BLaER1 (cell line): ENCODE data around the gene GJA3.

Experiments used
- H3K27ac ChIP-seq: shearing (Covaris generic); formaldehyde crosslinking; 2 replicates; pipeline ENCODE4 v1.8.1; 2022
- H3K27me3 ChIP-seq: shearing (Covaris generic); formaldehyde crosslinking; 2 replicates; pipeline ENCODE4 v1.8.1; 2022
- H3K36me3 ChIP-seq: shearing (Covaris generic); formaldehyde crosslinking; 2 replicates; pipeline ENCODE4 v1.8.1; 2022
- H3K4me1 ChIP-seq: shearing (Covaris generic); formaldehyde crosslinking; 2 replicates; pipeline ENCODE4 v1.8.1; 2022
- H3K4me2 ChIP-seq: shearing (Covaris generic); formaldehyde crosslinking; 2 replicates; pipeline ENCODE4 v1.8.1; 2022
- H3K4me3 ChIP-seq: shearing (Covaris generic); formaldehyde crosslinking; 2 replicates; pipeline ENCODE4 v1.8.1; 2022
- H3K9ac ChIP-seq: shearing (Covaris generic); formaldehyde crosslinking; 2 replicates; pipeline ENCODE4 v1.8.1; 2022
- H3K9me3 ChIP-seq: shearing (Covaris generic); formaldehyde crosslinking; 2 replicates; pipeline ENCODE4 v1.8.1; 2022
- H4K20me1 ChIP-seq: shearing (Covaris generic); formaldehyde crosslinking; 2 replicates; pipeline ENCODE4 v1.8.1; 2022
- Cebpa-rat ChIP-seq: shearing (Covaris generic); IDR thresholded peaks from 2 replicates; pipeline ENCODE4 v1.8.1; 2022

Gene GJA3

GRCh38 chr13:20182231-20182846 lies 21.5 kb upstream of the GJA3 start:
- Histone ChIP-seq H3K36me3 (no peaks in the 10 kb centered on the region), H3K27ac (no peak overlapping the region), H3K27me3 (peaks cover 14% of the 10 kb centered on the region), H3K4me2 (no peak overlapping the region), H3K9me3 (no peaks in the 10 kb centered on the region), H3K4me1 (no peaks in the 10 kb centered on the region), H3K4me3 (no peak overlapping the region), H4K20me1 (no peaks in the 10 kb centered on the region), H3K9ac (no peak overlapping the region)
- no peak for TF ChIP-seq Cebpa-rat

DNA sequence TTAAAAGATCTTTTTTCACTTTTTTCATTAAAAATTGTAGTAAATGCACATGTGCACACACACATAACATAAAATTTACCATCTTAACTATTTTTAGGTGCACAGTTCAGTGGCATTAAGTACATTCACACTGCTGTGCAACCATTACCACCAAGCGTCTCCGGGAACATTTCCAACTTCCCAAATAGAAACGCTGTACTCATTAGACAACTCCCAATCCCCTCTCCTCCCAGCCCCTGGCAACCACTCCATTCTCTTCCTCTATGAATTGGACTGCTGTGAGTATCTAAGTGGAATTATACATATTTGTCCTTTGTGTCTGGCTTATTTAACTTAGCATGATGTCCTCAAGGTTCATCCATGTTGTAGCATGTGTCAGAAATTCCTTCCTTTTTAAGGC lies 20.3 kb upstream of the GJA3 start:
- Histone ChIP-seq H3K36me3 (no peaks in the 10 kb centered on the region), H3K4me1 (no peaks in the 10 kb centered on the region), H3K9me3 (no peaks in the 10 kb centered on the region), H3K4me3 (no peak overlapping the region), H4K20me1 (no peaks in the 10 kb centered on the region), H3K9ac (no peak overlapping the region), H3K4me2 (no peak overlapping the region), H3K27me3 (peaks cover 25% of the 10 kb centered on the region), H3K27ac (no peak overlapping the region)
- TF ChIP-seq Cebpa-rat, result no peak

GRCh38 chr13:20178156-20178555 lies 17.3 kb upstream of the GJA3 start:
- TF ChIP-seq Cebpa-rat, result no peak
- Histone ChIP-seq H3K9me3 (no peaks in the 10 kb centered on the region), H3K4me3 (no peak overlapping the region), H3K4me1 (peaks cover 14% of the 10 kb centered on the region), H4K20me1 (no peaks in the 10 kb centered on the region), H3K27me3 (peaks cover 52% of the 10 kb centered on the region), H3K27ac (no peak overlapping the region), H3K36me3 (no peaks in the 10 kb centered on the region), H3K9ac (no peak overlapping the region), H3K4me2 (no peak overlapping the region)

- Histone ChIP-seq H3K27ac (no peak overlapping the region), H3K9ac (no peak overlapping the region), H3K36me3 (no peaks in the 10 kb centered on the region), H3K9me3 (no peaks in the 10 kb centered on the region), H3K4me3 (no peak overlapping the region), H3K4me2 (no peak overlapping the region), H3K27me3 (peaks cover 52% of the 10 kb centered on the region), H3K4me1 (peaks cover 21% of the 10 kb centered on the region), H4K20me1 (no peaks in the 10 kb centered on the region)
- TF ChIP-seq Cebpa-rat, result no peak
Observed at GRCh38 chr13:20177049-20177831, 16.4 kb upstream of the GJA3 start.

DNA sequence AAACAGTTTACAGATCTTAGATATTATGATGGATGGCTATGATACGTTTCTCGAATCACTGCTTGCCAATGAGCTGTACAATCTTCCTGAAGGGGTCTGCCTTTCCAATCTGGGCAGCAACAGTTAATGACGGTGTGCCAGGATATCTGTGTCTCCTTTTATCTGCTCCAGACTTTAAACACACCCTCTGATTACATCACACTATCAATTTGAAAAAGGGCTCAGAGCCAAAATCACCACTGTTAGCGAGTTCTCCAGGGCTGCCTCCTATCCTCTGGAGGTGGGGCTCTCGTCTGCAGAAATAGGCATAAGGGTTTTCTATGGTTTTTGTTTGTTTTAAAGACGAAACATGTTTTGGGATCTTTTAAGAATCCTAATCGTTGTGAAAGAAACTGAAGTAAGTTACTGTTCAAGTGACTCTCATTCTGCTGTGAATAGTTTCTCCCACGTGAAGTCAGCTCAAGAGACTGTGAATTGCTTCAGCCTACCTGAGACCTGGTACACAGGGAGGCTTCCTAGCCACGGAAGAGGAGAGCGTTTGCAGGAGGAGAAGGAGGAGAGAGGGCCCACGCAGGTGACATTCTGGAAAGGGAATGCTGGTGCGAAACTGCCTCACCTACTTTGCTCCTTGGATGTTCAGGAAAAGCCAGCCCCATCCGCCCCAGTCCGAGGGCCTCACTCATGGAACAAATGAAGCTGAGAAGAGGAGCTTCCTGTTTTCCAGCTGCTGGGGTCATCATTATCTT lies 15.2 kb upstream of the GJA3 start:
- H3K4me2 ChIP-seq, result no peak overlapping the region
- H3K4me3 ChIP-seq, result no peak overlapping the region
- H3K27me3 ChIP-seq, result peaks cover 52% of the 10 kb centered on the region
- no peaks in the 10 kb centered on the region for H4K20me1 ChIP-seq
- no peaks in the 10 kb centered on the region for H3K9me3 ChIP-seq
- no peaks in the 10 kb centered on the region for H3K36me3 ChIP-seq
- peaks cover 21% of the 10 kb centered on the region for H3K4me1 ChIP-seq
- H3K27ac ChIP-seq, result no peak overlapping the region
- TF ChIP-seq Cebpa-rat, result no peak
- H3K9ac ChIP-seq, result no peak overlapping the region

DNA sequence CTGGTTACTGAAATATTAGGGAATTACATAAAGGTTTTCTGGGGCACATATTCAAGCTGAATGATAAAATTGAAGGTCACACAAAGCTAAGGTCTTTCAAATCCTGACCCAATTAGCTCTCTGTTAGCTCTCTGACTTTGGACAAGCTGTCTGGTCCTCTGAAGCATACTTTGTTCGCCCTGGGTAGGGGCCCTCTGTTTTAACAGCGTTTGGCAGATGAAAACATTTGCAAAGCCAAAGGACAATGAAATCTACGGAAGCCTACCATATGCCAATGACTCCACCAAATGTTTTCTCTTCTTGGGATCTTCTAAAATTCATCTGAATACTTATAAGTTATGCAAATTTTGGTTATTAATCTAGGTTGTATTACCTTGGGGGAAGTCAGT lies 14.5 kb upstream of the GJA3 start:
- no peak overlapping the region for H3K4me2 ChIP-seq
- H3K9ac ChIP-seq, result no peak overlapping the region

GRCh38 chr13:20174656-20175405 lies 14.0 kb upstream of the GJA3 start:
- H3K27ac ChIP-seq, result no peak overlapping the region
- no peak for TF ChIP-seq Cebpa-rat
- no peaks in the 10 kb centered on the region for H3K9me3 ChIP-seq
- H3K4me3 ChIP-seq, result no peak overlapping the region
- peaks cover 21% of the 10 kb centered on the region for H3K4me1 ChIP-seq
- no peak overlapping the region for H3K9ac ChIP-seq
- H3K4me2 ChIP-seq, result peak overlapping the region; percentile 13
- no peaks in the 10 kb centered on the region for H3K36me3 ChIP-seq
- H3K27me3 ChIP-seq, result peaks cover 52% of the 10 kb centered on the region
- no peaks in the 10 kb centered on the region for H4K20me1 ChIP-seq

More for the DNA sequence above, 14.5 kb upstream of the GJA3 start:
- Histone ChIP-seq H3K4me1 (peaks cover 21% of the 10 kb centered on the region), H4K20me1 (no peaks in the 10 kb centered on the region), H3K36me3 (no peaks in the 10 kb centered on the region), H3K27me3 (peaks cover 52% of the 10 kb centered on the region), H3K9me3 (no peaks in the 10 kb centered on the region), H3K27ac (no peak overlapping the region), H3K4me3 (no peak overlapping the region)
- no peak for TF ChIP-seq Cebpa-rat

GRCh38 chr13:20173116-20173746 lies 12.4 kb upstream of the GJA3 start:
- no peaks in the 10 kb centered on the region for H3K36me3 ChIP-seq
- no peaks in the 10 kb centered on the region for H3K9me3 ChIP-seq
- peaks cover 21% of the 10 kb centered on the region for H3K4me1 ChIP-seq
- no peak for TF ChIP-seq Cebpa-rat
- no peak overlapping the region for H3K9ac ChIP-seq
- H3K4me2 ChIP-seq, result peak overlapping the region; percentile 21
- no peak overlapping the region for H3K27ac ChIP-seq
- peaks cover 51% of the 10 kb centered on the region for H3K27me3 ChIP-seq
- no peak overlapping the region for H3K4me3 ChIP-seq
- H4K20me1 ChIP-seq, result no peaks in the 10 kb centered on the region

DNA sequence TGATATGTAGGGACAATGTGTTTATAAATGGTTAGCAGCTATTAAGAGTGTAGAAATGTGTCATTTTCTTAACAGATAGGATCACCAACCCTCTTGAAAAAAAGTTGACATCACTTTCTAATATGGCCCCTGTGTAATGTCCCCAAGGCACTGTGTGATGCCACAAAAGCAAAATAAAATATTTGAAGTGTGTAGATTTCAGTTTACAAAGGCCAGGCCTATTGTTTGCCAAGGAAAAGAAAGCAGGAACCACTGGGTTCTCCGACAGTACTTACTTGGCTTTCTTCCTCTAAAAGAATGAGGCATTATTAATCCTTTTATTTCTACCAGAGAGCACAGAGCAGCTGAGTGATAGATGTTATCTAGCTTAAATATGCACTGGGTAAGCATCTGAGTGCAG lies 10.5 kb upstream of the GJA3 start:
- H4K20me1 ChIP-seq, result no peaks in the 10 kb centered on the region
- H3K36me3 ChIP-seq, result no peaks in the 10 kb centered on the region
- H3K4me3 ChIP-seq, result no peak overlapping the region
- no peak overlapping the region for H3K4me2 ChIP-seq
- no peaks in the 10 kb centered on the region for H3K9me3 ChIP-seq
- TF ChIP-seq Cebpa-rat, result no peak
- no peak overlapping the region for H3K27ac ChIP-seq
- peaks cover 21% of the 10 kb centered on the region for H3K4me1 ChIP-seq
- no peak overlapping the region for H3K9ac ChIP-seq
- H3K27me3 ChIP-seq, result peaks cover 32% of the 10 kb centered on the region
